Stimulated activated naive B cell treated with anti-CD40 and anti-IgM and Interleukin-4, amounts not matched to agents 10 μg/mL and 1 μg/mL and 100 μg/mL, for 72 hours (primary cell): Measurements from ENCODE around the gene DENND6A.
A peak's percentile ranks its signal among the peaks of the same experiment; 100 is the strongest.
"Not testable (repeated sequence)": the region's sequence is repeated elsewhere in the genome, so short reads cannot be mapped to it uniquely, and the experiment has no call there.

Source experiments
- ATAC-seq, 2 donors: fragments of 150-1000 bp; cut with Tn5 transposase; replicated peaks; 2 replicates each; pipeline ENCODE4 v1.10.0; 2021; ENCODE audit warnings: moderate library complexity in 1 of 2
- DNase-seq: peaks from one replicate; pipeline ENCODE4 v3.0.0; 2021
- H3K27ac Mint-ChIP-seq: one replicate; pipeline ENCODE4 v1.8.0; 2022; ENCODE audit warnings: mild to moderate bottlenecking, mixed read lengths
- H3K27me3 Mint-ChIP-seq, 2 donors: one replicate each; pipeline ENCODE4 v1.8.0; 2022; ENCODE audit warnings: mixed read lengths in 2 of 2
- H3K36me3 Mint-ChIP-seq, 2 donors: one replicate each; pipeline ENCODE4 v1.8.0; 2022; ENCODE audit warnings: mixed read lengths in 2 of 2, mild to moderate bottlenecking in 1 of 2
- H3K4me1 Mint-ChIP-seq, 2 donors: one replicate each; pipeline ENCODE4 v1.8.0; 2022; ENCODE audit warnings: mixed read lengths in 2 of 2, mild to moderate bottlenecking in 1 of 2
- H3K4me3 Mint-ChIP-seq, 2 donors: one replicate each; pipeline ENCODE4 v1.8.0; 2022; ENCODE audit warnings: mild to moderate bottlenecking in 2 of 2, mixed read lengths in 2 of 2, moderate library complexity in 1 of 2
- H3K9me3 Mint-ChIP-seq, 2 donors: one replicate each; pipeline ENCODE4 v1.8.0; 2022; ENCODE audit warnings: mixed read lengths in 2 of 2, mild to moderate bottlenecking in 1 of 2

The DENND6A gene

GRCh38 chr3:57637391-57637790 is 55.5 kb downstream of the DENND6A start:
- H3K36me3 Mint-ChIP-seq, result peaks cover 24 to 38% of the 10 kb centered on the region in 2 donors
- no peaks in the 10 kb centered on the region for H3K27me3 Mint-ChIP-seq
- H3K4me1 Mint-ChIP-seq, result peaks cover 0 to 2% of the 10 kb centered on the region in 2 donors
- no peak overlapping the region for H3K4me3 Mint-ChIP-seq
- H3K9me3 Mint-ChIP-seq, result no peaks in the 10 kb centered on the region
- no peak for ATAC-seq
- H3K27ac Mint-ChIP-seq, result no peak overlapping the region
- no peak for DNase-seq

GRCh38 chr3:57634259-57634658 is 58.6 kb downstream of the DENND6A start:
- H3K4me1 Mint-ChIP-seq, ATAC-seq, H3K27me3 Mint-ChIP-seq, H3K27ac Mint-ChIP-seq, H3K9me3 Mint-ChIP-seq, H3K4me3 Mint-ChIP-seq, DNase-seq: not testable (repeated sequence)
- H3K36me3 Mint-ChIP-seq, result peaks cover 15 to 28% of the 10 kb centered on the region in 2 donors

GRCh38 chr3:57627976-57628375 is 64.9 kb downstream of the DENND6A start:
- ATAC-seq, result no peak
- Mint-ChIP-seq H3K27ac (no peak overlapping the region), H3K27me3 (no peaks in the 10 kb centered on the region), H3K4me1 (no peaks in the 10 kb centered on the region), H3K9me3 (no peaks in the 10 kb centered on the region), H3K4me3 (no peak overlapping the region), H3K36me3 (peaks cover 14 to 30% of the 10 kb centered on the region in 2 donors)
- no peak for DNase-seq

GRCh38 chr3:57624801-57625200 is 68.1 kb downstream of the DENND6A start:
- no peaks in the 10 kb centered on the region for H3K4me1 Mint-ChIP-seq
- H3K27ac Mint-ChIP-seq, result no peak overlapping the region
- no peaks in the 10 kb centered on the region for H3K27me3 Mint-ChIP-seq
- ATAC-seq (no peak), DNase-seq (no peak)
- peaks cover 19 to 32% of the 10 kb centered on the region in 2 donors for H3K36me3 Mint-ChIP-seq
- H3K4me3 Mint-ChIP-seq, result no peak overlapping the region
- no peaks in the 10 kb centered on the region for H3K9me3 Mint-ChIP-seq

- Mint-ChIP-seq H3K36me3 (peaks cover 20 to 35% of the 10 kb centered on the region in 2 donors), H3K4me3 (no peak overlapping the region), H3K4me1 (no peaks in the 10 kb centered on the region), H3K27me3 (no peaks in the 10 kb centered on the region), H3K9me3 (no peaks in the 10 kb centered on the region), H3K27ac (no peak overlapping the region)
- no peak for DNase-seq
- no peak for ATAC-seq
These were observed 70.5 kb downstream of the DENND6A start for GRCh38 chr3:57622362-57622761.

GRCh38 chr3:57617739-57618138 is 75.1 kb downstream of the DENND6A start:
- H3K4me3 Mint-ChIP-seq, result no peak overlapping the region
- H3K27me3 Mint-ChIP-seq, result no peaks in the 10 kb centered on the region
- ATAC-seq, result no peak
- H3K36me3 Mint-ChIP-seq, result peaks cover 10 to 22% of the 10 kb centered on the region in 2 donors
- no peaks in the 10 kb centered on the region for H3K9me3 Mint-ChIP-seq
- no peak for DNase-seq
- H3K4me1 Mint-ChIP-seq, result no peaks in the 10 kb centered on the region
- no peak overlapping the region for H3K27ac Mint-ChIP-seq

GRCh38 chr3:57616233-57616632 is 76.6 kb downstream of the DENND6A start:
- no peak for DNase-seq
- Mint-ChIP-seq H3K27ac (no peak overlapping the region), H3K4me3 (no peak overlapping the region), H3K9me3 (peaks cover 0 to 3% of the 10 kb centered on the region in 2 donors), H3K4me1 (no peaks in the 10 kb centered on the region), H3K36me3 (peaks cover 10 to 28% of the 10 kb centered on the region in 2 donors), H3K27me3 (no peaks in the 10 kb centered on the region)
- no peak for ATAC-seq

- not testable (repeated sequence) for H3K27me3 Mint-ChIP-seq, ATAC-seq, H3K4me3 Mint-ChIP-seq, DNase-seq, H3K27ac Mint-ChIP-seq, H3K4me1 Mint-ChIP-seq
- Mint-ChIP-seq H3K9me3 (peaks cover 5 to 11% of the 10 kb centered on the region in 2 donors), H3K36me3 (peaks cover 30 to 45% of the 10 kb centered on the region in 2 donors)
These were observed 81.0 kb downstream of the DENND6A start for GRCh38 chr3:57611870-57612269.

- ATAC-seq, result no peak
- no peak for DNase-seq
- Mint-ChIP-seq H3K27ac (no peak overlapping the region), H3K4me3 (no peak overlapping the region), H3K4me1 (peaks cover 2 to 4% of the 10 kb centered on the region in 2 donors), H3K27me3 (no peaks in the 10 kb centered on the region), H3K36me3 (peaks cover 55 to 57% of the 10 kb centered on the region in 2 donors), H3K9me3 (peaks cover 5 to 10% of the 10 kb centered on the region in 2 donors)
These were observed 87.2 kb downstream of the DENND6A start for GRCh38 chr3:57605683-57606082.

GRCh38 chr3:57604971-57605370 is 87.9 kb downstream of the DENND6A start:
- no peak for ATAC-seq
- no peaks in the 10 kb centered on the region for H3K27me3 Mint-ChIP-seq
- H3K4me3 Mint-ChIP-seq, result no peak overlapping the region
- peaks cover 5 to 8% of the 10 kb centered on the region in 2 donors for H3K9me3 Mint-ChIP-seq
- H3K36me3 Mint-ChIP-seq, result peaks cover 51 to 55% of the 10 kb centered on the region in 2 donors
- no peak overlapping the region for H3K27ac Mint-ChIP-seq
- H3K4me1 Mint-ChIP-seq, result peaks cover 2 to 4% of the 10 kb centered on the region in 2 donors
- no peak for DNase-seq

- H3K9me3 Mint-ChIP-seq, result no peaks in the 10 kb centered on the region
- peaks cover 22 to 35% of the 10 kb centered on the region in 2 donors for H3K36me3 Mint-ChIP-seq
- H3K27ac Mint-ChIP-seq, result no peak overlapping the region
- H3K27me3 Mint-ChIP-seq, result no peaks in the 10 kb centered on the region
- peaks cover 13 to 25% of the 10 kb centered on the region in 2 donors for H3K4me1 Mint-ChIP-seq
- DNase-seq (no peak), ATAC-seq (no peak)
- no peak overlapping the region for H3K4me3 Mint-ChIP-seq
These were observed 92.7 kb downstream of the DENND6A start for GRCh38 chr3:57600195-57600594.

- peak overlapping the region; percentile 88 to 89 for H3K4me3 Mint-ChIP-seq
- ATAC-seq (no peak), DNase-seq (no peak)
- no peaks in the 10 kb centered on the region for H3K9me3 Mint-ChIP-seq
- H3K27ac Mint-ChIP-seq, result peak overlapping the region; percentile 99
- peaks cover 17 to 34% of the 10 kb centered on the region in 2 donors for H3K36me3 Mint-ChIP-seq
- H3K27me3 Mint-ChIP-seq, result no peaks in the 10 kb centered on the region
- peaks cover 19 to 34% of the 10 kb centered on the region in 2 donors for H3K4me1 Mint-ChIP-seq
These were observed 94.0 kb downstream of the DENND6A start for GRCh38 chr3:57598765-57599360.

GRCh38 chr3:57597127-57597923 is 95.6 kb downstream of the DENND6A start, which contains the start of gene ARF4:
ARF4 (minus strand) TSS chr3:57597344; CDS start chr3:57597140, 204 bp downstream.
- Mint-ChIP-seq H3K4me1 (peaks cover 23 to 46% of the 10 kb centered on the region in 2 donors), H3K27ac (peak within 1 kb of the TSS; percentile 99), H3K36me3 (peaks cover 16 to 40% of the 10 kb centered on the region in 2 donors), H3K4me3 (peak within 1 kb of the TSS; percentile 88 to 89), H3K27me3 (no peaks in the 10 kb centered on the region), H3K9me3 (no peaks in the 10 kb centered on the region)
- DNase-seq (peak; percentile 100), ATAC-seq (peak; percentile 91 to 95)

- H3K4me3 Mint-ChIP-seq, result peak overlapping the region; percentile 88 to 89
- H3K27me3 Mint-ChIP-seq, result no peaks in the 10 kb centered on the region
- DNase-seq (peak; percentile 21), ATAC-seq (no peak)
- peaks cover 17 to 41% of the 10 kb centered on the region in 2 donors for H3K36me3 Mint-ChIP-seq
- H3K4me1 Mint-ChIP-seq, result peaks cover 23 to 53% of the 10 kb centered on the region in 2 donors
- H3K27ac Mint-ChIP-seq, result peak overlapping the region; percentile 99
- H3K9me3 Mint-ChIP-seq, result no peaks in the 10 kb centered on the region
These were observed 96.3 kb downstream of the DENND6A start for GRCh38 chr3:57596495-57597126.
